Measurements from ENCODE around the gene KRT31. TPM values are rescaled to one million over a fixed set of nuclear protein-coding genes. Genes with fewer than 3 reads are reported as not detected.

KRT31 gene
- polyA plus RNA-seq, 1 of the 3 experiments (the other 2 are of a cell fraction), result 0.03 TPM

DNA sequence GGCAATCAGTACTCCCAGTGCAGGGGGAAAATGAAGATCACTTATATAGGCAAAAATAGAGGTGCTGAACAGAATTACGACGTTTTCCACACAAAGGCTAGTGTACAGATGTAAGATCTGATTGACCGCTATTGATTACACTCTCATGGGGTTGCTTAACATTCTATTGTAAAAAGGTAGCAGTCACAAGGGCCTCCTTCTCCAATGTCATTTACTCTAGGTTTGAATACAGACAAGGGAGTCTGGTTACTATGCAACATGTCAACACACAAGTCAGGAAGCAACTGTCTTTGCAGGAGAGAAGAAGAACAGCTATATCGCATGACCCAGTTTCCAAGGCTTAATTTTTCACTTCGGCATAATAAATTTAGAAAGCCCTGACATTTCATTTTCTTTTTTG, 19.1 kb upstream of the KRT31 start:
- Histone ChIP-seq H3K9me2 (no peaks in the 10 kb centered on the region), H3F3A (replicated peaks; ENCODE audit: insufficient read depth) (peaks cover 4% of the 10 kb centered on the region), H3K27ac (ENCODE audit: low read depth in 2 of 2, low read length in 1 of 2) (peak overlapping the region in 1 of 2 experiments; percentile 36; a peak in 1 of 4 replicates), H3K79me2 (ENCODE audit: insufficient read depth) (no peaks in the 10 kb centered on the region), H3K36me3 (replicated peaks in 1 of 2; ENCODE audit: control insufficient read depth in 1 of 2, insufficient read depth in 2 of 2, low read length in 1 of 2) (no peaks in the 10 kb centered on the region), H3K4me1 (ENCODE audit: control insufficient read depth in 1 of 2, insufficient read depth in 2 of 2, low read depth in 1 of 2, low read length in 1 of 2) (peaks cover 0 to 45% of the 10 kb centered on the region in 2 experiments; a peak in 3 of 4 replicates), H3K4me3 (ENCODE audit: low read depth in 2 of 2, low read length in 1 of 2) (no peak overlapping the region), H3K4me2 (no peak overlapping the region), H2AFZ (ENCODE audit: low read depth) (no peak overlapping the region), H4K20me1 (ENCODE audit: insufficient read depth) (no peaks in the 10 kb centered on the region), H3K9me3 (no peaks in the 10 kb centered on the region), H3K9ac (no peak overlapping the region), H3K27me3 (ENCODE audit: insufficient read depth) (no peaks in the 10 kb centered on the region)
- TF ChIP-seq SMC3 (IDR thresholded peaks at IDR 0.05; ENCODE audit: low read depth, low read length), result no peak
- CTCF ChIA-PET, result interaction anchor here (0.8 to 2.9 kb wide), 4 partner anchors 133 to 499 kb away, joined by 3 to 11 read pairs (median 3); no protein-coding TSS in a partner anchor
- no peak for DNase-seq
- WGBS (ENCODE audit: low lambda C conversion rate), result 75% methylated on average over 5 of the region's 5 CpGs
- POLR2A ChIA-PET, result no interaction called here

DNA sequence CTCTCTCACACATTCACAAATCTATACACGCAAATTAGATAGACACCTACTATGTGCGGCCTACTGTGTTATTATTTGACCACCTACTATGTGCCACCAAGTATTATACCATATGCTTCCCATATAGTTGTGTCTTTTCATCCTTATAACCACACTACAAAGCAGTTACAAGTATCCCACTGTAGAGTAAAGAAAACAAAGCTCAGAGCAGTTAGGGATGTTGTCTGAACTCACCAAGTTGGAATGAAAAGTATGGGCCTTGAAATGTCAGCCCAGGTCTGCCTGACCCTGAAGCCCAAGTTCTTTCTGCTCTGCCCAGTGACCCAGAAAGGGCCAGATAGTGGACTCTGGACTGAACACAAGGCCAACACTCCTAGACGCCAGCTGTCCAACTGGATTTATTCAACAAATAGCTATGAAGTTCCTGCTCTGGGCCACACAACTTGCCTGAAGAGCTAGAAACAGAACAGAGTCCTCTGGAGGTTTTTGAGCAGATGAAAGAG, 18.5 kb upstream of the KRT31 start:
- peak overlapping the region in 1 of 2 experiments; percentile 36; a peak in 1 of 4 replicates for H3K27ac ChIP-seq (ENCODE audit: low read depth in 2 of 2, low read length in 1 of 2)

DNA sequence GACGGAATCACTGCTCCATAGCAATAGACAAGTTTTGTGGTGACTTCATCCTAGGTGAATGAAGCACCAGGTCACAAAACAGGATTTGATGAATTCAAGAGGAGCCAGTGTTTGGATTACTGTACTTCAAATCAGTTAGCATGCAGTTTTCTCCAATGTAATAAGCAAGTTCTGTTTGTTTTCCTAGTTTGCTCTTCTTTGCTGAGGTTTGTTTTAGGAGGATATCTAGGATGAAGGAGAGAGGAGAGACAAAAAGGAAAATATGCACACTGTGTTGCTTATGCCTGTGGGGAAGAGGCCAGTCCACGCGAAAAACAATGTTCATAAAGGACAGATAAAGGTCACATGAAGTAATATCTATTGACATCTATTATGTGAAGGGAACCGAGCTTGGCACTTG, 18.0 kb upstream of the KRT31 start:
- WGBS (ENCODE audit: low lambda C conversion rate), result 80% methylated on average over 4 of the region's 4 CpGs
- H3F3A ChIP-seq (replicated peaks; ENCODE audit: insufficient read depth), result peaks cover under 1% of the 10 kb centered on the region
- H3K4me1 ChIP-seq (ENCODE audit: control insufficient read depth in 1 of 2, insufficient read depth in 2 of 2, low read depth in 1 of 2, low read length in 1 of 2), result peaks cover 0 to 35% of the 10 kb centered on the region in 2 experiments; a peak in 3 of 4 replicates
- no peaks in the 10 kb centered on the region for H4K20me1 ChIP-seq (ENCODE audit: insufficient read depth)
- no peak overlapping the region for H3K4me3 ChIP-seq (ENCODE audit: low read depth in 2 of 2, low read length in 1 of 2)
- no peak overlapping the region; the same call in 1 of the 2 replicates for H3K4me2 ChIP-seq
- H3K9me2 ChIP-seq, result no peaks in the 10 kb centered on the region
- POLR2A ChIA-PET, result no interaction called here
- H3K9ac ChIP-seq, result no peak overlapping the region
- H2AFZ ChIP-seq (ENCODE audit: low read depth), result no peak overlapping the region
- no peaks in the 10 kb centered on the region for H3K36me3 ChIP-seq (replicated peaks in 1 of 2; ENCODE audit: control insufficient read depth in 1 of 2, insufficient read depth in 2 of 2, low read length in 1 of 2)
- CTCF ChIA-PET, result interaction anchor here (2.9 kb wide), 1 partner anchor 134 kb away, joined by 11 read pairs; no protein-coding TSS in a partner anchor
- H3K27me3 ChIP-seq (ENCODE audit: insufficient read depth), result no peaks in the 10 kb centered on the region
- no peak for DNase-seq
- no peaks in the 10 kb centered on the region for H3K9me3 ChIP-seq
- no peak overlapping the region for H3K27ac ChIP-seq (ENCODE audit: low read depth in 2 of 2, low read length in 1 of 2)
- TF ChIP-seq POLR2AphosphoS5 (IDR thresholded peaks at IDR 0.05; ENCODE audit: low read depth, low read length), result no peak
- no peak for TF ChIP-seq RFX5 (IDR thresholded peaks at IDR 0.05; ENCODE audit: low read length)
- TF ChIP-seq, protein P1, sequence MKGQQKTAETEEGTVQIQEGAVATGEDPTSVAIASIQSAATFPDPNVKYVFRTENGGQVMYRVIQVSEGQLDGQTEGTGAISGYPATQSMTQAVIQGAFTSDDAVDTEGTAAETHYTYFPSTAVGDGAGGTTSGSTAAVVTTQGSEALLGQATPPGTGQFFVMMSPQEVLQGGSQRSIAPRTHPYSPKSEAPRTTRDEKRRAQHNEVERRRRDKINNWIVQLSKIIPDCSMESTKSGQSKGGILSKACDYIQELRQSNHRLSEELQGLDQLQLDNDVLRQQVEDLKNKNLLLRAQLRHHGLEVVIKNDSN (IDR thresholded peaks at IDR 0.05; ENCODE audit: borderline replicate concordance, low read depth), result no peak
- TF ChIP-seq ELF1 (IDR thresholded peaks at IDR 0.05), result no peak
- no peak for TF ChIP-seq MXI1 (IDR thresholded peaks at IDR 0.05; ENCODE audit: low read depth, low read length)
- no peak for TF ChIP-seq YY1 (IDR thresholded peaks at IDR 0.05; ENCODE audit: low read depth)
- no peak for TF ChIP-seq RAD21 (IDR thresholded peaks at IDR 0.05; ENCODE audit: low read length)
- TF ChIP-seq NFIC (IDR thresholded peaks at IDR 0.05; ENCODE audit: borderline replicate concordance), result no peak
- no peak for TF ChIP-seq RCOR1 (IDR thresholded peaks at IDR 0.05; ENCODE audit: low read length)
- TF ChIP-seq, protein P2, sequence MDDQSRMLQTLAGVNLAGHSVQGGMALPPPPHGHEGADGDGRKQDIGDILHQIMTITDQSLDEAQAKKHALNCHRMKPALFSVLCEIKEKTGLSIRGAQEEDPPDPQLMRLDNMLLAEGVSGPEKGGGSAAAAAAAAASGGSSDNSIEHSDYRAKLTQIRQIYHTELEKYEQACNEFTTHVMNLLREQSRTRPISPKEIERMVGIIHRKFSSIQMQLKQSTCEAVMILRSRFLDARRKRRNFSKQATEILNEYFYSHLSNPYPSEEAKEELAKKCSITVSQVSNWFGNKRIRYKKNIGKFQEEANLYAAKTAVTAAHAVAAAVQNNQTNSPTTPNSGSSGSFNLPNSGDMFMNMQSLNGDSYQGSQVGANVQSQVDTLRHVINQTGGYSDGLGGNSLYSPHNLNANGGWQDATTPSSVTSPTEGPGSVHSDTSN (IDR thresholded peaks at IDR 0.05), result no peak
- no peak for TF ChIP-seq FOXM1 (IDR thresholded peaks at IDR 0.05; ENCODE audit: low read depth)
- no peak for TF ChIP-seq NRF1 (IDR thresholded peaks at IDR 0.05; ENCODE audit: low read depth, low read length)
- no peak for TF ChIP-seq GATA2 (CRISPR knock-in tag; IDR thresholded peaks at IDR 0.05)
- no peak for TF ChIP-seq GABPA (IDR thresholded peaks at IDR 0.05; ENCODE audit: low read depth)
- H3K79me2 ChIP-seq (ENCODE audit: insufficient read depth), result no peaks in the 10 kb centered on the region

More for the DNA sequence above, 18.5 kb upstream of the KRT31 start:
- Histone ChIP-seq H2AFZ (ENCODE audit: low read depth) (no peak overlapping the region), H3K4me3 (ENCODE audit: low read depth in 2 of 2, low read length in 1 of 2) (no peak overlapping the region), H3K9me3 (no peaks in the 10 kb centered on the region), H3K36me3 (replicated peaks in 1 of 2; ENCODE audit: control insufficient read depth in 1 of 2, insufficient read depth in 2 of 2, low read length in 1 of 2) (no peaks in the 10 kb centered on the region), H3K9me2 (no peaks in the 10 kb centered on the region), H3K27me3 (ENCODE audit: insufficient read depth) (no peaks in the 10 kb centered on the region), H3K79me2 (ENCODE audit: insufficient read depth) (no peaks in the 10 kb centered on the region), H3K4me1 (ENCODE audit: control insufficient read depth in 1 of 2, insufficient read depth in 2 of 2, low read depth in 1 of 2, low read length in 1 of 2) (peaks cover 0 to 39% of the 10 kb centered on the region in 2 experiments; a peak in 3 of 4 replicates), H4K20me1 (ENCODE audit: insufficient read depth) (no peaks in the 10 kb centered on the region), H3F3A (replicated peaks; ENCODE audit: insufficient read depth) (peaks cover 4% of the 10 kb centered on the region), H3K9ac (no peak overlapping the region), H3K4me2 (no peak overlapping the region)
- ChIA-PET CTCF (interaction anchor here (0.8 to 2.9 kb wide), 3 partner anchors 133 to 499 kb away, joined by 3 to 11 read pairs (median 3); no protein-coding TSS in a partner anchor), POLR2A (no interaction called here)
- 44% methylated on average over 3 of the region's 3 CpGs for WGBS (ENCODE audit: low lambda C conversion rate)
- no peak for DNase-seq
- TF ChIP-seq JUND (IDR thresholded peaks at IDR 0.05) (0 out of 2 replicates have a peak, but pooled peaks have one; percentile 11), RXRA (IDR thresholded peaks at IDR 0.05; ENCODE audit: borderline replicate concordance, low read depth) (0 out of 2 replicates have a peak, but pooled peaks have one; percentile 11), TEAD4 (IDR thresholded peaks at IDR 0.05; ENCODE audit: borderline replicate concordance, insufficient read depth) (no peak)
